ENCODE data around the gene NPAT. TPM values are rescaled to one million over a fixed set of nuclear protein-coding genes. Genes with fewer than 3 reads are reported as not detected.

Gene NPAT
- total RNA-seq, 1 experiment from 2014 or later: 14.9 TPM

DNA sequence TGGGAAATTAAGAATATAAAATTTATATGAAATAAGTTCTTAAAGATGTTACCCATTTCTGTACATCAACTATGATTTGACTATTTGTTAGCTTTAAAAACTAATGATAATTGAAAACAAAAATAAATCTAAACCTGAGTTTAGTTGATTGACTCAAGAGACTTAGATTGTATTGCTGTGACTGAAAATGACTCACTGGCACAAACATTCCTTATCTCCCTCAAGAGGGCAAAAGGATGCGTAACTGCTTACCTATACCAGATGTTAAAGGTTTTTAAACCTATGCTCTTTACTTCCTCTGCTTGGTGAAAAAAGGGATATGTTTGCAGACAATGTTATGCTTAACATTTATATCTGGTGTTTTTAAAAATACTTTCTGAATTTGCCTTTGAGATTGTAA, 30.7 kb upstream of the NPAT start:
- H3K4me3 ChIP-seq (replicated peaks in 1 of 2; ENCODE audit: low read depth in 1 of 2, low read length in 2 of 2): no peak overlapping the region
- intact Hi-C loops (cut with micrococcal nuclease): no loop called here
- DNase-seq (ENCODE audit: low read depth, low spot score) (no peak), ATAC-seq (no peak)
- ChIA-PET POLR2A (no interaction called here), RAD21 (ENCODE audit: low non-redundant PET in 1 of 2, low total read pairs in 2 of 2, uncharacterized antibody in 2 of 2, unreplicated experiment in 2 of 2) (no interaction called here), CTCF (no interaction called here)
- no peak overlapping the region for H3K27ac ChIP-seq (ENCODE audit: low read depth, low read length)
- H3K9me2 ChIP-seq (ENCODE audit: insufficient read depth): no peaks in the 10 kb centered on the region
- H3K36me3 ChIP-seq (ENCODE audit: control insufficient read depth in 1 of 2, insufficient read depth in 2 of 2, low read length in 2 of 2): peaks cover 8 to 37% of the 10 kb centered on the region in 2 experiments
- H2AFZ ChIP-seq (ENCODE audit: low read depth, low read length, poor library complexity, severe bottlenecking): no peak overlapping the region
- no peaks in the 10 kb centered on the region for H3K79me2 ChIP-seq (ENCODE audit: insufficient read depth, low read length)
- H3K27me3 ChIP-seq (ENCODE audit: insufficient read depth, low read length): no peaks in the 10 kb centered on the region
- H4K20me1 ChIP-seq (ENCODE audit: insufficient read depth): no peaks in the 10 kb centered on the region
- no TSS peak for BruUV-seq (replicated peaks)
- no peaks in the 10 kb centered on the region for H3K9me3 ChIP-seq (ENCODE audit: control insufficient read depth in 1 of 2, insufficient read depth in 1 of 2, low read depth in 1 of 2, low read length in 2 of 2)
- H3K9ac ChIP-seq (ENCODE audit: low read length): no peak overlapping the region
- no peak overlapping the region for H3K4me2 ChIP-seq (ENCODE audit: low read length)
- H3K4me1 ChIP-seq (ENCODE audit: control insufficient read depth in 1 of 2, insufficient read depth in 2 of 2, low read length in 2 of 2): no peaks in the 10 kb centered on the region
- TF ChIP-seq, protein P1, sequence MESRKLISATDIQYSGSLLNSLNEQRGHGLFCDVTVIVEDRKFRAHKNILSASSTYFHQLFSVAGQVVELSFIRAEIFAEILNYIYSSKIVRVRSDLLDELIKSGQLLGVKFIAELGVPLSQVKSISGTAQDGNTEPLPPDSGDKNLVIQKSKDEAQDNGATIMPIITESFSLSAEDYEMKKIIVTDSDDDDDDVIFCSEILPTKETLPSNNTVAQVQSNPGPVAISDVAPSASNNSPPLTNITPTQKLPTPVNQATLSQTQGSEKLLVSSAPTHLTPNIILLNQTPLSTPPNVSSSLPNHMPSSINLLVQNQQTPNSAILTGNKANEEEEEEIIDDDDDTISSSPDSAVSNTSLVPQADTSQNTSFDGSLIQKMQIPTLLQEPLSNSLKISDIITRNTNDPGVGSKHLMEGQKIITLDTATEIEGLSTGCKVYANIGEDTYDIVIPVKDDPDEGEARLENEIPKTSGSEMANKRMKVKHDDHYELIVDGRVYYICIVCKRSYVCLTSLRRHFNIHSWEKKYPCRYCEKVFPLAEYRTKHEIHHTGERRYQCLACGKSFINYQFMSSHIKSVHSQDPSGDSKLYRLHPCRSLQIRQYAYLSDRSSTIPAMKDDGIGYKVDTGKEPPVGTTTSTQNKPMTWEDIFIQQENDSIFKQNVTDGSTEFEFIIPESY (IDR thresholded peaks at IDR 0.05; ENCODE audit: extremely low read depth, insufficient replicate concordance, low read length): no peak
- TF ChIP-seq EZH2 (IDR thresholded peaks at IDR 0.05): no peak
- TF ChIP-seq, protein P2, sequence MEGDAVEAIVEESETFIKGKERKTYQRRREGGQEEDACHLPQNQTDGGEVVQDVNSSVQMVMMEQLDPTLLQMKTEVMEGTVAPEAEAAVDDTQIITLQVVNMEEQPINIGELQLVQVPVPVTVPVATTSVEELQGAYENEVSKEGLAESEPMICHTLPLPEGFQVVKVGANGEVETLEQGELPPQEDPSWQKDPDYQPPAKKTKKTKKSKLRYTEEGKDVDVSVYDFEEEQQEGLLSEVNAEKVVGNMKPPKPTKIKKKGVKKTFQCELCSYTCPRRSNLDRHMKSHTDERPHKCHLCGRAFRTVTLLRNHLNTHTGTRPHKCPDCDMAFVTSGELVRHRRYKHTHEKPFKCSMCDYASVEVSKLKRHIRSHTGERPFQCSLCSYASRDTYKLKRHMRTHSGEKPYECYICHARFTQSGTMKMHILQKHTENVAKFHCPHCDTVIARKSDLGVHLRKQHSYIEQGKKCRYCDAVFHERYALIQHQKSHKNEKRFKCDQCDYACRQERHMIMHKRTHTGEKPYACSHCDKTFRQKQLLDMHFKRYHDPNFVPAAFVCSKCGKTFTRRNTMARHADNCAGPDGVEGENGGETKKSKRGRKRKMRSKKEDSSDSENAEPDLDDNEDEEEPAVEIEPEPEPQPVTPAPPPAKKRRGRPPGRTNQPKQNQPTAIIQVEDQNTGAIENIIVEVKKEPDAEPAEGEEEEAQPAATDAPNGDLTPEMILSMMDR (IDR thresholded peaks at IDR 0.05 in 2 of 3, conservative IDR thresholded peaks at IDR 0.05 in 1 of 3; ENCODE audit: borderline replicate concordance in 1 of 3, insufficient read depth in 1 of 3, low read depth in 2 of 3, low read length in 2 of 3): no peak
- no peak for TF ChIP-seq ZNF274 (IDR thresholded peaks at IDR 0.05; ENCODE audit: low read depth, low read length)
- TF ChIP-seq EGR1 (IDR thresholded peaks at IDR 0.05; ENCODE audit: low read depth): no peak
- TF ChIP-seq CBX3 (IDR thresholded peaks at IDR 0.05; ENCODE audit: low read depth): no peak
